Breast epithelium (tissue), 4 donors: ENCODE measurements around the gene C17orf100. TPM values are rescaled to one million over a fixed set of nuclear protein-coding genes. Genes with fewer than 3 reads are reported as not detected.
"Not testable (repeated sequence)": the region's sequence is repeated elsewhere in the genome, so short reads cannot be mapped to it uniquely, and the experiment has no call there.

Source experiments
- DNase-seq, 2 donors: peaks; one replicate each; pipeline ENCODE4 v3.0.0-alpha.2; 2019; ENCODE audit warnings: low spot score in 2 of 2
- H3K27ac ChIP-seq, 2 donors: fragments of 200-600 bp; sonication (generic) in 1 of 2; one replicate each; pipeline ENCODE4 v1.5.1; 2016 to 2019; ENCODE audit warnings: mild to moderate bottlenecking in 1 of 2
- H3K27me3 ChIP-seq, 2 donors: fragments of 200-600 bp; sonication (generic) in 1 of 2; one replicate each; pipeline versions ENCODE4 v1.5.1 to v1.6.0; 2017 to 2019; ENCODE audit warnings: control low read depth in 1 of 2, mild to moderate bottlenecking in 1 of 2
- H3K36me3 ChIP-seq: fragments of 200-600 bp; one replicate; pipeline ENCODE4 v1.5.1; 2019
- H3K4me1 ChIP-seq, 2 donors: fragments of 200-600 bp; sonication (generic); one replicate each; pipeline ENCODE4 v1.5.1; 2016 to 2019; ENCODE audit warnings: control low read depth in 1 of 2
- H3K4me3 ChIP-seq, 3 donors: fragments of 200-600 bp; sonication (generic); 1 replicate in 2 of 3; 2 replicates in 1 of 3; pipeline ENCODE4 v1.5.1; 2016 to 2019; ENCODE audit warnings: mild to moderate bottlenecking in 3 of 3, moderate library complexity in 2 of 3
- H3K9me3 ChIP-seq, 2 donors: fragments of 200-600 bp; sonication (generic) in 1 of 2; one replicate each; pipeline ENCODE4 v1.5.1; 2016 to 2019; ENCODE audit warnings: control low read depth in 1 of 2
- CTCF ChIP-seq, 3 donors: fragments of 450-650 bp; IDR thresholded peaks; one replicate each; pipeline ENCODE4 v1.5.1; 2016 to 2017; ENCODE audit warnings: antibody characterized with exemption in 3 of 3, mild to moderate bottlenecking in 3 of 3, moderate library complexity in 3 of 3
- POLR2A ChIP-seq: fragments of 450-650 bp; IDR thresholded peaks from one replicate; pipeline ENCODE4 v1.6.1; 2016; ENCODE audit warnings: antibody characterized with exemption, mild to moderate bottlenecking, moderate library complexity
- POLR2AphosphoS5 ChIP-seq, 3 donors: sonication (generic); formaldehyde crosslinking; IDR thresholded peaks; one replicate each; pipeline ENCODE4 v1.6.1; 2017; ENCODE audit warnings: antibody characterized with exemption in 3 of 3
- intact Hi-C: fragments of 100-400 bp; cut with DNase I; formaldehyde crosslinking; loops from one replicate; pipeline ENCODE4 v1.15.1; 2023; ENCODE audit warnings: low total_unique reads
- total RNA-seq, 3 donors: library from RNA; depleted of rRNA; stranded (reverse); fragments of >200 nt; gene quantifications; one replicate each; pipeline ENCODE4 v1.1.0, GENCODE V29; 2016

The C17orf100 gene
- total RNA-seq, 3 donors from 2014 or later, result 0.16 to 0.98 (median 0.88) TPM

- H3K27me3 ChIP-seq, result peaks cover 0 to 3% of the 10 kb centered on the region in 2 donors
- H3K27ac ChIP-seq, result peak overlapping the region; percentile 27 to 55
- H3K36me3 ChIP-seq, result no peaks in the 10 kb centered on the region
- no peaks in the 10 kb centered on the region for H3K9me3 ChIP-seq
- peak in 1 of 2 donors; percentile 38 for DNase-seq
- intact Hi-C loops, result no loop called here
- TF ChIP-seq POLR2AphosphoS5 (IDR thresholded peaks at IDR 0.05) (no peak), CTCF (IDR thresholded peaks at IDR 0.05) (no peak), POLR2A (no peak)
- H3K4me3 ChIP-seq, result peak overlapping the region in 2 of 3 donors; percentile 39 to 59
- peaks cover 0 to 11% of the 10 kb centered on the region in 2 donors for H3K4me1 ChIP-seq
These were observed 3.5 kb downstream of the C17orf100 start for GRCh38 chr17:6654841-6655731.

- H3K9me3 ChIP-seq, DNase-seq, H3K36me3 ChIP-seq, intact Hi-C loops, H3K27ac ChIP-seq, H3K27me3 ChIP-seq, H3K4me1 ChIP-seq: not testable (repeated sequence)
- H3K4me3 ChIP-seq, result peak overlapping the region in 2 of 3 donors; percentile 39 to 59
These were observed 4.3 kb downstream of the C17orf100 start for GRCh38 chr17:6655732-6656361.

GRCh38 chr17:6656797-6657632 is 5.5 kb downstream of the C17orf100 start:
- H3K9me3 ChIP-seq, H3K4me1 ChIP-seq, intact Hi-C loops, H3K27ac ChIP-seq, H3K36me3 ChIP-seq, H3K27me3 ChIP-seq, DNase-seq: not testable (repeated sequence)
- H3K4me3 ChIP-seq, result peak overlapping the region in 2 of 3 donors; percentile 41 to 58

- TF ChIP-seq POLR2AphosphoS5 (IDR thresholded peaks at IDR 0.05), result no peak
- TF ChIP-seq POLR2A, result no peak
- no peak for TF ChIP-seq CTCF (IDR thresholded peaks at IDR 0.05)
- H3K4me1 ChIP-seq, result peaks cover 0 to 6% of the 10 kb centered on the region in 2 donors
- peaks cover 0 to 3% of the 10 kb centered on the region in 2 donors for H3K27me3 ChIP-seq
- DNase-seq, result no peak
- intact Hi-C loops, result no loop called here
- no peak overlapping the region for H3K27ac ChIP-seq
- peak overlapping the region in 2 of 3 donors; percentile 41 to 58 for H3K4me3 ChIP-seq
- H3K9me3 ChIP-seq, result no peaks in the 10 kb centered on the region
- H3K36me3 ChIP-seq, result no peaks in the 10 kb centered on the region
These were observed 6.2 kb downstream of the C17orf100 start for GRCh38 chr17:6657633-6658287.

GRCh38 chr17:6658411-6658810 is 6.8 kb downstream of the C17orf100 start:
- DNase-seq, H3K36me3 ChIP-seq, intact Hi-C loops, H3K9me3 ChIP-seq, H3K4me3 ChIP-seq, H3K4me1 ChIP-seq, H3K27ac ChIP-seq, H3K27me3 ChIP-seq: not testable (repeated sequence)

- TF ChIP-seq CTCF (IDR thresholded peaks at IDR 0.05) (no peak), POLR2AphosphoS5 (IDR thresholded peaks at IDR 0.05) (no peak), POLR2A (no peak)
- Histone ChIP-seq H3K4me3 (no peak overlapping the region), H3K27me3 (peaks cover 0 to 3% of the 10 kb centered on the region in 2 donors), H3K4me1 (no peaks in the 10 kb centered on the region), H3K9me3 (no peaks in the 10 kb centered on the region), H3K27ac (no peak overlapping the region), H3K36me3 (no peaks in the 10 kb centered on the region)
- peak in 1 of 2 donors; percentile 42 for DNase-seq
- intact Hi-C loops, result no loop called here
These were observed 8.5 kb downstream of the C17orf100 start for GRCh38 chr17:6660101-6660500.
